Thyroid gland (tissue), 4 donors: ENCODE data around the gene LILRA6. TPM values are rescaled to one million over a fixed set of nuclear protein-coding genes. Genes with fewer than 3 reads are reported as not detected.
"Not testable (repeated sequence)": the region's sequence is repeated elsewhere in the genome, so short reads cannot be mapped to it uniquely, and the experiment has no call there.

ENCODE experiments used
- DNase-seq, 2 donors: peaks; one replicate each; pipeline ENCODE4 v3.0.0-alpha.2; 2019
- H3K27ac ChIP-seq, 3 donors: fragments of 200-600 bp; sonication (generic); 1 replicate in 2 of 3; 2 replicates in 1 of 3; pipeline ENCODE4 v1.5.1; 2016 to 2019; ENCODE audit warnings: mild to moderate bottlenecking in 1 of 3, moderate library complexity in 1 of 3
- H3K27me3 ChIP-seq: fragments of 200-600 bp; sonication (generic); one replicate; pipeline ENCODE4 v1.5.1; 2019
- H3K36me3 ChIP-seq, 2 donors: fragments of 200-600 bp; sonication (generic); one replicate each; pipeline ENCODE4 v1.5.1; 2016 to 2019
- H3K4me1 ChIP-seq, 2 donors: fragments of 200-600 bp; sonication (generic); one replicate each; pipeline ENCODE4 v1.5.1; 2017 to 2019
- H3K4me3 ChIP-seq, 3 donors: fragments of 200-600 bp; sonication (generic); replicated peaks in 1 of 3; 1 replicate in 2 of 3; 2 replicates in 1 of 3; pipeline ENCODE4 v1.5.1; 2016; ENCODE audit warnings: mild to moderate bottlenecking in 1 of 3
- H3K9me3 ChIP-seq: fragments of 200-600 bp; sonication (generic); one replicate; pipeline ENCODE4 v1.5.1; 2017
- POLR2A ChIP-seq, 2 donors: fragments of 450-650 bp; IDR thresholded peaks; one replicate each; pipeline ENCODE4 v1.6.1; 2017; ENCODE audit warnings: antibody characterized with exemption in 2 of 2, mild to moderate bottlenecking in 2 of 2, moderate library complexity in 1 of 2
- WGBS, 2 donors: methylation state at CpG; one replicate each; pipeline ENCODE4 v1.1.5; 2017; 5-methylcytosine and 5-hydroxymethylcytosine counted together
- intact Hi-C: fragments of 100-400 bp; cut with DNase I; formaldehyde crosslinking; loops from one replicate; pipeline ENCODE4 v1.15.1; 2023
- total RNA-seq, 4 donors: library from RNA; depleted of rRNA; stranded (reverse); fragments of >200 nt; gene quantifications; one replicate each; pipeline ENCODE4 v1.2.3, GENCODE V29; 2016
- TF ChIP-seq, protein P1 (sequence below), 6 experiments: fragments of 200-600 bp in 3 of 6; fragments of 450-650 bp in 3 of 6; sonication (generic) in 3 of 6; IDR thresholded peaks; one replicate each; pipeline ENCODE4 v1.5.1; 2016 to 2019; ENCODE audit warnings: antibody characterized with exemption in 6 of 6, mild to moderate bottlenecking in 2 of 6, inconsistent platforms in 1 of 6, moderate library complexity in 1 of 6

Gene LILRA6
- total RNA-seq, 4 donors from 2014 or later = 0.46 to 1.6 (median 1.1) TPM; not detected in 1

DNA sequence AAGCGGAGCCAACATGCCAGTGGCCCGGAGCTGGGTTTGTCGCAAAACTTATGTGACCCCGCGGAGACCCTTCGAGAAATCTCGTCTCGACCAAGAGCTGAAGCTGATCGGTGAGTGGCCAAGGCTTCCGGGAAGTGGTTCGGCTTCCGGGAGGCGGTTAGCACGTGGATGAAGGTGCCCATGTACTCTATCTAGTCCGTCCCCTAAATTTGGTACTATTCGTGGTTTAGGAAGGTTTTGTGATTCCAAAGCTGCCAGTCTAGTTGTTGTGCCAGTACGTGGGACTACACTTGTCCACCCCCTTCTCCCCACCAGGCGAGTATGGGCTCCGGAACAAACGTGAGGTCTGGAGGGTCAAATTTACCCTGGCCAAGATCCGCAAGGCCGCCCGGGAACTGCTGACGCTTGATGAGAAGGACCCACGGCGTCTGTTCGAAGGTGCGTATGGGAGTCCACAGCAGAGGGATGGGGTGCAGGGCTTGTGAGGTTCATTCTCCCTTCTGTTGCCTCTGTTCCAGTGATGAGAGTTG is 41.4 kb downstream of the LILRA6 start:
- no peak for DNase-seq
- Histone ChIP-seq H3K9me3 (no peaks in the 10 kb centered on the region), H3K27me3 (no peaks in the 10 kb centered on the region), H3K27ac (peak overlapping the region; percentile 91 to 98 (median 92)), H3K4me1 (peaks cover 21 to 33% of the 10 kb centered on the region in 2 donors), H3K36me3 (peaks cover 33 to 46% of the 10 kb centered on the region in 2 donors), H3K4me3 (peak overlapping the region; percentile 54 to 86 (median 78))
- WGBS, 2 donors = 3 to 7% methylated on average over 24 to 28 of the region's 28 CpGs
- intact Hi-C loops = no loop called here
- TF ChIP-seq POLR2A (IDR thresholded peaks at IDR 0.05) = no peak
- TF ChIP-seq, protein P1, sequence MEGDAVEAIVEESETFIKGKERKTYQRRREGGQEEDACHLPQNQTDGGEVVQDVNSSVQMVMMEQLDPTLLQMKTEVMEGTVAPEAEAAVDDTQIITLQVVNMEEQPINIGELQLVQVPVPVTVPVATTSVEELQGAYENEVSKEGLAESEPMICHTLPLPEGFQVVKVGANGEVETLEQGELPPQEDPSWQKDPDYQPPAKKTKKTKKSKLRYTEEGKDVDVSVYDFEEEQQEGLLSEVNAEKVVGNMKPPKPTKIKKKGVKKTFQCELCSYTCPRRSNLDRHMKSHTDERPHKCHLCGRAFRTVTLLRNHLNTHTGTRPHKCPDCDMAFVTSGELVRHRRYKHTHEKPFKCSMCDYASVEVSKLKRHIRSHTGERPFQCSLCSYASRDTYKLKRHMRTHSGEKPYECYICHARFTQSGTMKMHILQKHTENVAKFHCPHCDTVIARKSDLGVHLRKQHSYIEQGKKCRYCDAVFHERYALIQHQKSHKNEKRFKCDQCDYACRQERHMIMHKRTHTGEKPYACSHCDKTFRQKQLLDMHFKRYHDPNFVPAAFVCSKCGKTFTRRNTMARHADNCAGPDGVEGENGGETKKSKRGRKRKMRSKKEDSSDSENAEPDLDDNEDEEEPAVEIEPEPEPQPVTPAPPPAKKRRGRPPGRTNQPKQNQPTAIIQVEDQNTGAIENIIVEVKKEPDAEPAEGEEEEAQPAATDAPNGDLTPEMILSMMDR (IDR thresholded peaks at IDR 0.05) = no peak

DNA sequence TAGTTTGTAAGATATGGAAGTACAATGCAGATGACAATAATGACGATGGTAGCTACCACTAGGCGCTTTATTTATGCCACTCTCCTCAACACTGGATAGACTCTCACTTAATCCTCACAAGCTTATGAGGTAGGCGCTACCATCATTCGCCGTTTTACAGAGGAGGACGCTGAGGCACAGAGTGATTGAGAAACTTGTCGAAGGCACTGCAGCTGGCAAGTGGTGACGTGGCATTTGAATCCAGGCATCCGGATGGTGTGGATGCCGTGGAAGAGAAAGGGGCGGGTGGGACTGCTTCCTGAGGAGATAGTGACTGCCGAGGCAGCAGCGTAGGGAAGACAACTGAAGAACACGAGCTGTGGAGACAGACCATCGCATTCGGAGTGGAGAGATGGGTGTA is 43.2 kb downstream of the LILRA6 start:
- intact Hi-C loops = no loop called here
- Histone ChIP-seq H3K27me3 (no peaks in the 10 kb centered on the region), H3K27ac (no peak overlapping the region), H3K9me3 (no peaks in the 10 kb centered on the region), H3K4me1 (peaks cover 21 to 26% of the 10 kb centered on the region in 2 donors), H3K4me3 (no peak overlapping the region), H3K36me3 (peaks cover 19 to 27% of the 10 kb centered on the region in 2 donors)
- no peak for DNase-seq
- 92 to 95% methylated on average over 16 of the region's 16 CpGs for WGBS, 2 donors
- TF ChIP-seq POLR2A (IDR thresholded peaks at IDR 0.05) = no peak
- TF ChIP-seq, protein P1 (IDR thresholded peaks at IDR 0.05) = no peak

DNA sequence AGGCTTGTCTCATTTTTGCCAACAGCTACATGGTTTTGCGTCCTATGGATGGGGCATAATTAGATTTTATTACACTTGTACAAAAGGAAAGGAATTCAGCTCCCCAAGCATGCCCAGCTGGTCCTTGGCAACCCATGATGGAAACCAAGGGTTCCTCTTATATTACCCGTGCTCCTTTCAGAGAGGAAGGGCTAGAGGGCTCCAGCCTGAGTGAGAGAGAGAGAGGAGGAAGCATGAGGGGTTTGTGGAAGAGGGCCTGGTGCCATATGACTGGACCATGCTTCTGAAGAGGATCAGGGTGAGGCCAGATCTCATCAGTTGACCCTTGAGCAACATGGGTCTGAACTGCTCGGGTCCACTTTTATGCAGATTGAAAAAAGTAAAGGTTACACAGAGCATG is 45.5 kb downstream of the LILRA6 start:
- TF ChIP-seq, protein P1 (IDR thresholded peaks at IDR 0.05) = no peak
- no peak for TF ChIP-seq POLR2A (IDR thresholded peaks at IDR 0.05)
- Histone ChIP-seq H3K9me3 (no peaks in the 10 kb centered on the region), H3K4me1 (peaks cover 9 to 14% of the 10 kb centered on the region in 2 donors), H3K27ac (no peak overlapping the region), H3K27me3 (no peaks in the 10 kb centered on the region), H3K36me3 (peaks cover 1 to 13% of the 10 kb centered on the region in 2 donors), H3K4me3 (no peak overlapping the region)
- DNase-seq = no peak
- intact Hi-C loops = no loop called here
- 92 to 94% methylated on average over 3 of the region's 3 CpGs for WGBS, 2 donors

DNA sequence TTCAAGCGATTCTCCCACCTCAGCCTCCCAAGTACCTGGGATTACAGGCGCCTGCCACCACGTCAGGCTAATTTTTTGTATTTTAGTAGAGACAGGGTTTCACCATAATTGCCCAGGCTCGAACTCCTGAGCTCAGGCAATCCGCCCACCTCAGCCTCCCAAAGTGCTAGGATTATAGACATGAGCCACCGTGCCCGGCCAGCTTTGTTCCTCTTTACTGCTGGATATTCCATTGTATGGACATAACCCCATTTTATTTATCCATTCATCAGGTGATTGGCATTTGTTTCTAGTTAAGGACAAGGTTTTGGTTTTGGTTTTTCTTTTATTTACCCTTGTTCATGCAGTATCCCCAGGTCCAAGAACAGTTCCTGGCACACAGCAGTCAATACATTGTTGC is 46.1 kb downstream of the LILRA6 start:
- Histone ChIP-seq H3K36me3 (peaks cover 0 to 9% of the 10 kb centered on the region in 2 donors), H3K27me3 (no peaks in the 10 kb centered on the region), H3K9me3 (no peaks in the 10 kb centered on the region), H3K27ac (no peak overlapping the region), H3K4me1 (peaks cover 9 to 14% of the 10 kb centered on the region in 2 donors), H3K4me3 (no peak overlapping the region)
- TF ChIP-seq, protein P1 (IDR thresholded peaks at IDR 0.05) = no peak
- TF ChIP-seq POLR2A (IDR thresholded peaks at IDR 0.05) = no peak
- intact Hi-C loops = no loop called here
- 97 to 99% methylated on average over 7 of the region's 7 CpGs for WGBS, 2 donors
- DNase-seq = no peak

DNA sequence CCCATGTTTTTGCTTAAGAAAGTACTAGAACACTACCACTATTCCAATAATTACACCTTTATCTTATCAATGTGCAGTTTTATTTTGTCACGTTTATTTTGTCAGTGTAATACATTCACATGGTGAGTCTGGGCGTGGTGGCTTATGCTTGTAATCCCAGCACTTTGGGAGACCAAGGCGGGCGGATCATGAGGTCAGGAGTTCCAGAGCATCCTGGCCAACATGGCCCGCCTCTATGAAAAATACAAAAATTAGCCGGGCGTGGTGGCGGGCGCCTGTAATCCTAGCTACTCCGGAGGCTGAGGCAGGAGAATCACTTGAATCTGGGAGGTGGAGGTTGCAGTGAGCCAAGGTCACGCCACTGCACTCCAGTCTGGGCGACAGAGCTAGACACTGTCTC is 48.1 kb downstream of the LILRA6 start:
- H3K27me3 ChIP-seq, intact Hi-C loops, H3K4me3 ChIP-seq, H3K36me3 ChIP-seq, H3K9me3 ChIP-seq, H3K27ac ChIP-seq, DNase-seq, H3K4me1 ChIP-seq: not testable (repeated sequence)
- 96 to 97% methylated on average over 12 of the region's 12 CpGs for WGBS, 2 donors
